ENCODE data around the gene LRP3.

GRCh38 chr19:33252418-33252962, 58.4 kb downstream of the LRP3 start:
- TF ChIP-seq EZH2phosphoT487 (IDR thresholded peaks at IDR 0.05; ENCODE audit: low read length) (no peak), CTCF (IDR thresholded peaks at IDR 0.05; ENCODE audit: low read length) (no peak), EZH2 (optimal IDR thresholded peaks at IDR 0.05; ENCODE audit: low read depth, low read length) (no peak)

Data from MM.1S (cell line).